ENCODE results near the gene REPIN1.

REPIN1 gene

DNA sequence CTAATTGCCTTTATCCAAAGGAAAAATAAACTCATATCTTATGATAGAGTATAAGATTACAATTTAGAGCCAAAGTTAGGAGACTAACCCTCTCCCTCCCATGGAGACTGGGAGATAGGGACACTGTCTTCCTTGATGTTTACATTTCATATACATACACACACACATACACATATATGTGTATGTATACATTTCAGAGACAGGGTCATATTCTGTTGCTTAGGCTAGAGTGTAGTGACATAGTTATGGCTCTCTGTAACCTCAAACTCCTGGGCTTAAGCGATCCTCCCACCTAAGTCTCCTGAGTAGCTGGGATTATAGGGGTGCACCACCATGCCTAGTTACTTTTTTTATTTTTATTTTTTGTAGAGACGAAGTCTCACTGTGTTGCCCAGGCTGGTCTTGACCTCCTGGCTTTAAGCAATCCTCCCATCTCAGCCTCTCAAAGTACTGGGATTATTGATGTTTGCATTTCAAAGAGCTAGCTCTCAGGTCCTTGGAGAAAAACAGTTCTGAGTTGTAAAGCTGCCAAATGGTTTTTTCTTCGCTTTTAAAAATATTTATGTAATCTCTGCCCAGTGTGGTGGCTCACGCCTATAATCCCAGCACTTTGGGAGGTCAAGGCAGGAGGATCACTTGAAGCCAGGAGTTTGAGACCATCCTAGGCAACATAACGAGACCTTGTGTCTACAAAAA is 8.1 kb upstream of the REPIN1 start:
- TF ChIP-seq, protein P1, sequence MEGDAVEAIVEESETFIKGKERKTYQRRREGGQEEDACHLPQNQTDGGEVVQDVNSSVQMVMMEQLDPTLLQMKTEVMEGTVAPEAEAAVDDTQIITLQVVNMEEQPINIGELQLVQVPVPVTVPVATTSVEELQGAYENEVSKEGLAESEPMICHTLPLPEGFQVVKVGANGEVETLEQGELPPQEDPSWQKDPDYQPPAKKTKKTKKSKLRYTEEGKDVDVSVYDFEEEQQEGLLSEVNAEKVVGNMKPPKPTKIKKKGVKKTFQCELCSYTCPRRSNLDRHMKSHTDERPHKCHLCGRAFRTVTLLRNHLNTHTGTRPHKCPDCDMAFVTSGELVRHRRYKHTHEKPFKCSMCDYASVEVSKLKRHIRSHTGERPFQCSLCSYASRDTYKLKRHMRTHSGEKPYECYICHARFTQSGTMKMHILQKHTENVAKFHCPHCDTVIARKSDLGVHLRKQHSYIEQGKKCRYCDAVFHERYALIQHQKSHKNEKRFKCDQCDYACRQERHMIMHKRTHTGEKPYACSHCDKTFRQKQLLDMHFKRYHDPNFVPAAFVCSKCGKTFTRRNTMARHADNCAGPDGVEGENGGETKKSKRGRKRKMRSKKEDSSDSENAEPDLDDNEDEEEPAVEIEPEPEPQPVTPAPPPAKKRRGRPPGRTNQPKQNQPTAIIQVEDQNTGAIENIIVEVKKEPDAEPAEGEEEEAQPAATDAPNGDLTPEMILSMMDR (IDR thresholded peaks at IDR 0.05; ENCODE audit: borderline replicate concordance, insufficient read depth, low read depth, low read length) = no peak
- no peak overlapping the region for H3K4me3 ChIP-seq (ENCODE audit: low read depth, low read length)

DNA sequence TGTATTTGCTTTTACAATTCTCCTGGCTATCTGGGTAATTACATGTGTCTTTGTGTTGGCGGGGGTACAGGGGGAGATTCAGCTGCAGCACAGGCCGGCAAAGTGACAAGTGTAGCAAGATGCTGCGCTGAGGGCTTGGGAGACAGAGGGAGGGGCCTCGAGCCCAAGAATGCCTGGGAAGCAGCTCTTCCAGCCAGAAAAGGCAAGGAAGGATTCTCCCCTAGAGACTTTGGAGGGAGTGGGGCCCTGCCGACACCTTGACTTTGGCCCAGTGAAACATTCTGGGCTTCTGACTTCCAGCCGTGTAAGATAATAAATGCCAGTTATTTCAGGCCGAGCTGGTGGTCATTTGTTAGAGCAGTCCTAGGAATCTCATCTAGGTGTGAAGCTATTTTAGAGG is 7.2 kb upstream of the REPIN1 start:
- TF ChIP-seq, protein P1 (IDR thresholded peaks at IDR 0.05; ENCODE audit: borderline replicate concordance, insufficient read depth, low read depth, low read length) = no peak
- H3K4me3 ChIP-seq (ENCODE audit: low read depth, low read length) = no peak overlapping the region

DNA sequence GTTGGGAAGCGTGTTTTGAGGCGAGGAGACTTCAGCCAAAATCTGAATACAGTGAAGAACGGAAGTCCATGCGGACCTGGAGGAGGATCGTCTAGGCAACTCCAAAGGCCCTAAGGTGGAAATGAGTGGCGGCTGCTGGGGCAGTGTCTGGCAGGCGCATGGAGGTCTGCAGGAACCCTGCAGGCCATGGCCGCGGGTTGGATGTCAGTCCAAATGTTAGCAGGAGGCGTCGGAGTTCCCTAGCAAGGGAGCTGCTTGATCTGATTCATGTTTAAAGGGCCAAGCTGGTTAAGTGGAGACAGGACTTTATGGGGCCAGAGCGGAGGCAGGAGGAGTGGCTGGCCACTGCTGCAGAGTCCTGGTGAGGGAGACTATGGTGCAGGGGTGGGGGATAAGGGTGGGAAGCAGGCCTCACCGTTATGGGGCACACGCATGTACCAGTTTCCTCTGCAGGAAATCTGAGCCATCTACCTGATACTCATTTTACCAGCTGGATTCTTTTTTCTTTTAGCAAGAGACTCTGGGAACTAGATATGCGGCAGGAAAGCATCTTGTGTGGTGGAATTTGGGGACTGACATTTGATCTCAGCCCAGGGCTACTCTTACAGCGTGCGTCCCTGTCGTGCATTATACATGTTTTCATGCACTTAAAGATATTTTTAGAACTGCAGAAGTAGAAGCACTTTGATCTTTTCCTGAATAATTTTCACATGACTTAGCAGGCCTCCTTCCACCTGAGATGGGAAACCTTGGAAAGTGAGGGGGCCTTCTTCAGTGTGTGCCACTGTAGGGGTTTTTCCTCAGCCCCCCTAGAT is 6.6 kb upstream of the REPIN1 start:
- TF ChIP-seq, protein P1 (IDR thresholded peaks at IDR 0.05; ENCODE audit: borderline replicate concordance, insufficient read depth, low read depth, low read length) = no peak
- no peak overlapping the region for H3K4me3 ChIP-seq (ENCODE audit: low read depth, low read length)

DNA sequence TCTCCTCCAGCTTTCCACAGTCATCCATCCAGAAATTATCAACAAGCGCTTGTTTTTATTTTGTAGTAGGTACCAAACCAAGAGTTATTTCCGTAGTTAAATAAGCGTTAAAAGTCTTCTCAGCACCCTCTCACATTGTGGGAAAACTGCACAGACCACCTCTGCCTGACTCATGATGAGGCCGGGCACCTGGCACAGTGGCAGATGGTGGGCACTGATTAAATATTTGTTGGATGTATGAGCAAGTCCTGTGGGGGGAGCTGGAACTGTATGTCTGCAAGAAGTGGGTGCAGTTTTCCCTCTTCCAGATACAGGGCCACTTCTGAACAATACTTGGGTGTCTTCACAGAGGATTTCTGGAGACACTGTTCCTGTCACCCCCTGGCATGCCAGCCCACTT is 5.3 kb upstream of the REPIN1 start:
- TF ChIP-seq, protein P1 (IDR thresholded peaks at IDR 0.05; ENCODE audit: borderline replicate concordance, insufficient read depth, low read depth, low read length) = no peak
- no peak overlapping the region for H3K4me3 ChIP-seq (ENCODE audit: low read depth, low read length)

DNA sequence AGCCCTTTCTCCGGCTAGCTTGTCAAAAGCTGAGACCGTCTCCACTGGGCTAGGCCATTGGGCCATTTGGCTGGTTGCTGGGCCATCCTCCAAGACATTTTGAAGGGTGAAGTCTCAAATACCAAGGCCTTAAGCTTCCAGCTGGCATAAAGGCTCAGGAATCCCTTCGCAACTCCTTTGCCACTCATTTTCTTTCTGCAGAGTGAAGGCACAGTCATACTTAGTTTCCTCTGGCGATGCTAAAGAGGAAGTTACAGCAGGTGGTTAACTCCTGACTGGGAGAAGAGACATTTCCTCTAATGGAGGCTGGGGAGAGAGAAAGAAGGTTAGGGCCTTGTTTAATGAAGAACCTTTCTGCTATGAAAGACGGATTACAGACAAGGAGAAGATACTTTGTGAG is 4.8 kb upstream of the REPIN1 start:
- no peak overlapping the region for H3K4me3 ChIP-seq (ENCODE audit: low read depth, low read length)
- TF ChIP-seq, protein P1 (IDR thresholded peaks at IDR 0.05; ENCODE audit: borderline replicate concordance, insufficient read depth, low read depth, low read length) = no peak

DNA sequence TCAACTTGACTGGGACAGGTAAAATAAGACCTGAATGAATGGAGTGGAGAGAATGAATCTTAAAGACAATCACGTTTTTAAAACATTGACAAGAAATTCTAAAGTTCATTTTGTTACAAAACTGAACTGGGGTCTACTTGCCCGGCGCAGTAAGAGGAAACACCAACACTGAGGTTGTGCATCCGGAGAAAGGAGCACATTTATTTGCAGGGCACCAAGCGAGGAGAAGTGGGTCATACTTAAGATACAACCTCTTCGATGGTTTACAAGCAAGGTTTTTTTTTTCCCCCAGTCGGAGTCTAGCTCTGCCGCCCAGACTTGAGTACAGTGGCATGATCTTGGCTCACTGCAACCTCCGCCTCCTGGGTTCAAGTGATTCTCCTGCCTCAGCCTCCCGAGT is 3.4 kb upstream of the REPIN1 start:
- H3K4me3 ChIP-seq (ENCODE audit: low read depth, low read length) = no peak overlapping the region
- TF ChIP-seq, protein P1 (IDR thresholded peaks at IDR 0.05; ENCODE audit: borderline replicate concordance, insufficient read depth, low read depth, low read length) = no peak
